H54 (cell line): ENCODE measurements around the gene DYNC2H1.
"Not testable (repeated sequence)": the region's sequence is repeated elsewhere in the genome, so short reads cannot be mapped to it uniquely, and the experiment has no call there.

Experiments
- DNase-seq: peaks from one replicate; pipeline ENCODE4 v3.0.0; 2011; ENCODE audit warnings: low spot score, mixed read lengths; ENCODE audit not compliant: insufficient read length
- FAIRE-seq: peaks from 3 replicates; lab custom pipeline; 2011; peaks lifted over from hg19 to GRCh38; lab: Jason Lieb, UNC
- POLR2A ChIP-seq: IDR thresholded peaks from 2 replicates; pipeline ENCODE4 v1.6.1; 2011; ENCODE audit warnings: low read depth, mild to moderate bottlenecking, low read length

Gene DYNC2H1

DNA sequence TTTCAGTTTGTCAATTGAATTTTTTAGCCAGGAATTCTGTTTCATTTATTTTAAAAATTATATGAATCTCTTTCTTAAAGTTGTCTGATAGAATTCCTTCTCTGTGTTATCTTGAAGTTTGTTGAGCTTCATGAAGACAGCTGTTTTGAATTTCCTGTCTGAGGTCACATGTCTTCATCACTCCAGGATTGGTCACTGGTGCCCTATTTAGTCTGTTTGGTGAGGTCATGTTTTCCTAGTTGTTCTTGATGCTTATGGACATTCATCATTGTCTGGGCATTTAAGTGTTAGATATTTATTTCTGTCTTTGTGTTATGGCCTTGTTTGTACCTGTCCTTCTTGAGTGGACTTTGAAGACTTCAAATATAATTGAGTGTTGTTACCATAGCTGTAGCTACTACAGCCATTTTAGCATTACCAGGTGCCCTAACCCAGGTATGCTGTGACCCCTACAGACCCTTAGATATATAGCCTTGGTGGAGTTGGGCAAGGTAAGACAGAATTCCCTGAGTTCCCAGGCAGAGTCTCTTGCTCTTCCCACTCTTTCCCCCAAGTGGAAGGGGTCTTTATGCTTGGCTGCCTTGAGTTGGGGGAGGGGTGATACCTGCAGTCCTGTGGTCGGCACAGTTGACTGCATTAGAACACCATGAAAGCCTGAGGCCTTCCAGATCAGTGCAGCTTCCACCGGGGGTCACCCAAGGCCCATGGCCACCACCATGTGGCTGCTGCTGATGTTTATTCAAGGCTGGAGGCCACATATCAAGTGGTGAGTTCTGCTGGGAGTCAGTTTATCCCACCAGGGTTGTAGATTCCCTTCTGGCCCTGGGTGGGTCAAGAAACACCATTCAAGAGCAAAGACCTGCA, 229.6 kb downstream of the DYNC2H1 start:
- DNase-seq, result no peak
- no peak for TF ChIP-seq POLR2A
- no peak for FAIRE-seq

- no peak for DNase-seq
- TF ChIP-seq POLR2A, result no peak
- FAIRE-seq, result no peak
These were observed 230.2 kb downstream of the DYNC2H1 start for GRCh38 chr11:103339485-103339857.

DNA sequence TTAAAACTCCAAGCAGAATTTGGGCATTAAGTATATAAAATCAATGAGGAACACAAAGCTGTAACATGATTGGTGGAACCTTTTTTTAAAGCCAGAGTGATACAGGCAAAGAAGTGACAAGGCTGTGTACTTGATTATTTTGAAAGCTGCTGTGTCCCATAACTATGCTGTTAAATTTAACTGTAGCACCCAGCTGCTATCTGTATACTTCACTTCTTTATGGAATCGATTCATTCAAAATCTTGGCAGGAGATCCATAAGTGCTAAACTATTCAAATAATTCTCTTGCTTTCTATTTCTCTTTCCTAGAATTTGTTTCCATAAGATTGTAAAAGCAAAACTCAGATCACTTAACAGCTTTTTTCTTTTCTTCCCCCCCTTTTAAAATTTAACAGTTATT, 231.7 kb downstream of the DYNC2H1 start:
- no peak for FAIRE-seq
- TF ChIP-seq POLR2A, result no peak

DNA sequence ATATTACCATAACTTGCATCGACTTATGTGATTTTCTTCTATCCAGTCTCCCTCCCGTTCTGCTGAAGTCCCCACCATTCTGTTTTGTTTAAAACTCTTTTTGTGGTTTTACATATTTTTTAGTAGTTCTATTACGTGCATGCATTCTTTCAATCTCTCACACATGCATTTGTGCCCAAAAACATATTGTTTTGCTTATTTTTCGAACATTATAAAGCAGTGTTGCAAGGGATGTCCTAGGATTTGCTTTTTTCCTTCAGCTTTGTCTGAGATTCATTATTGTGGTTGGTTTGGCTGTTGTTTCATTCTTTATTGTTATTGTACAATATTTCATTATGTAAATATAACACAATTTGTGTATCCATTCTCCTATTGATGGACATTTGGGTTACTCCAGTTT, 235.7 kb downstream of the DYNC2H1 start:
- DNase-seq (no peak), FAIRE-seq (no peak)
- no peak for TF ChIP-seq POLR2A

More for the DNA sequence above, 231.7 kb downstream of the DYNC2H1 start:
- no peak for DNase-seq

- FAIRE-seq, result no peak
- TF ChIP-seq POLR2A, result no peak
- no peak for DNase-seq
These were observed 240.4 kb downstream of the DYNC2H1 start for GRCh38 chr11:103349595-103349994.

DNA sequence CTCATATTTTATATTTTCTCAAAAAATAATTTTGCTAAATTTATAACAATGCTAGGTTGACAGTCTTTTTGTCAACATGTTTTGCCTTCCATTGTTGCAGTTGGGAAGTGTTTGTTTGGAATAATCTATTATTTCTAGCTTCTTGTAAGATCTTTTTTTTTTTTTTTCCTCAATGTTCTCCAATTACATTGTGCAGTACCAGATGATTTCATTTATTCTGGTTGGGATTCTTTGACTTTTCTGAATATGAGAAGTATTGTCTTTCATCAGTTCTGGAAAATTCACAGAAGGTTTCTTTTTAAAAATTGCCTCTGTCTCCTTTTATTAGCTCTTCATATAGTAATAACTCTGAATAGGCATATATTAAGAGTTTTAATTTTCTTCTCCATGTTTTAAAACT, 245.4 kb downstream of the DYNC2H1 start:
- no peak for TF ChIP-seq POLR2A
- FAIRE-seq (no peak), DNase-seq (no peak)

GRCh38 chr11:103358251-103358650, 249.0 kb downstream of the DYNC2H1 start:
- DNase-seq, result no peak
- no peak for TF ChIP-seq POLR2A
- no peak for FAIRE-seq

DNA sequence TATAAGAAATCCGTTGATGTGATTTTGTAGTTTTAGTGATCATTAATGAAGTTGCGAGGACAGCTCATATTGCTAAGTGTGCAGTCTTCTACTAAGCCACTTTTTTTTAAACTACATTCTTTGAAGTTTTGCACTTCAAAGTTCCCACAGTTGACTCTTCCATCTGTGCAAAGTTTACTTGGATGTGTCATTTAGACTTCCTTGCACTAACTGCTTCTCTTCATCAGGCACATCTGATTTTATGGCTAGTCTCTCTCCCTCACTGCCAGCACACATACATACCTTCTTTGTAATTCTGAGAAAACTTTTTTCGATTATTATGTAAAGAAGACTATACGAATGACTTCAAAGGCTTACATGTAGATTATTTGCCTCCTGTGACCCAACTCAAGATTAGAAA, 250.0 kb downstream of the DYNC2H1 start:
- FAIRE-seq, result no peak
- DNase-seq, result no peak
- no peak for TF ChIP-seq POLR2A

- TF ChIP-seq POLR2A, result no peak
- DNase-seq, result no peak
- FAIRE-seq, result no peak
These were observed 255.5 kb downstream of the DYNC2H1 start for GRCh38 chr11:103364687-103365086.

GRCh38 chr11:103367650-103368049, 258.4 kb downstream of the DYNC2H1 start:
- no peak for TF ChIP-seq POLR2A
- no peak for DNase-seq
- FAIRE-seq, result no peak

- TF ChIP-seq POLR2A, result no peak
- FAIRE-seq (no peak), DNase-seq (no peak)
These were observed 258.9 kb downstream of the DYNC2H1 start for GRCh38 chr11:103368145-103368544.

DNA sequence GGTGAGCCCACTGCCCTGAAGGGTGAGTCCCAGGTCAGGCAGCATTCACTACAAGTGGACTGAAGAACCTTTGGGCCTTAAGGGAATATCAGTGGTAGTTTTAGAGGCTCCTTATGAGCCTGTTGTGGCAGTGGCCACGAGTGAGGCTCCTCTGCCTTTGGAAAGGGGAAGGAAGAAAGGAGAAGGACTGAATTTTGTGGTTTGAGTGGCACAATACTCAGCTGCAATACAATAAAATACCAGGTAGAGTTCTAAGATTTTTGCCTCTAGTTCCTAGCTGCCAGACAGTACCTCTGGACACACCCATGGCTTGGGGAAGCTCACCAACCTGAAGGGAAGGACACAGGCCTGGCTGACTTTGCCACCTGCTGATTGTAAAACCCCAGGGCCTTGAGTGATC, 260.9 kb downstream of the DYNC2H1 start:
- no peak for TF ChIP-seq POLR2A
- FAIRE-seq, result no peak
- no peak for DNase-seq

GRCh38 chr11:103372906-103373305, 263.7 kb downstream of the DYNC2H1 start:
- FAIRE-seq, result no peak
- no peak for DNase-seq
- TF ChIP-seq POLR2A, result no peak

DNA sequence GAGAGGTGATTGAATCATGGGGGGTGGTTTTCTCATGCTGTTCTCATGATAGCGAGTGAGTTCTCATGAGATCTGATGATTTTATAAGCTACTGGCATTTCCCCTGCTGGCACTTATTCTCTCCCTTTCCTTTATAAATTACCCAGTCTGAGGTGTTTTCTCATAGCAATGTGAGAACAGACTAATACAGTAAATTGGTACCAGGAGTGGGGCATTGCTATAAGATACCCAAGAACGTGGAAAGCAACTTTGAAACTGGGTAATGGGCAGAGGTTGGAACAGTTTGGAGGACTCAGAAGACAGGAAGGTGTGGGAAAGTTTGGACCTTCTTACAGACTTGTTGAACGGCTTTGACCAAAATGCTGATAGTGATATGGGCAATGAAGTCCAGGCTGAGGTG, 265.0 kb downstream of the DYNC2H1 start:
- not testable (repeated sequence) for FAIRE-seq, DNase-seq

- TF ChIP-seq POLR2A, result no peak
- FAIRE-seq (no peak), DNase-seq (no peak)
These were observed 269.7 kb downstream of the DYNC2H1 start for GRCh38 chr11:103378931-103379330.
